Measurements from ENCODE around the gene PRSS50.

- no peak for TF ChIP-seq POLR2A (IDR thresholded peaks at IDR 0.05; ENCODE audit: low read length)
- TF ChIP-seq GATA1 (IDR thresholded peaks at IDR 0.05; ENCODE audit: low read depth, low read length): no peak
Measured at GRCh38 chr3:46710229-46710628, 7.4 kb downstream of the PRSS50 start.

Measured in erythroblast (primary cell).